Measurements from ENCODE around the gene MIX23.

The MIX23 gene

GRCh38 chr3:122343654-122344053 lies 39.4 kb downstream of the MIX23 start:
- no peak for DNase-seq

GRCh38 chr3:122342803-122343202 lies 40.2 kb downstream of the MIX23 start:
- DNase-seq: no peak

- DNase-seq: no peak
Observed at GRCh38 chr3:122332551-122332950, 50.5 kb downstream of the MIX23 start.

- DNase-seq: no peak
Observed at GRCh38 chr3:122331886-122332285, 51.1 kb downstream of the MIX23 start.

GRCh38 chr3:122325769-122326168 lies 57.3 kb downstream of the MIX23 start:
- no peak for DNase-seq

GRCh38 chr3:122324871-122325323 lies 58.1 kb downstream of the MIX23 start, which contains the start of gene CSTA:
TSS of gene CSTA (plus strand) at chr3:122325248. CDS start at chr3:122325293, 45 bp downstream.
- DNase-seq: no peak

GRCh38 chr3:122322095-122323075 lies 60.6 kb downstream of the MIX23 start:
- no peak for DNase-seq

- no peak for DNase-seq
Observed at GRCh38 chr3:122318620-122319019, 64.4 kb downstream of the MIX23 start.

GRCh38 chr3:122316368-122316767 lies 66.7 kb downstream of the MIX23 start:
- no peak for DNase-seq

GRCh38 chr3:122315619-122316018 lies 67.4 kb downstream of the MIX23 start:
- no peak for DNase-seq

- no peak for DNase-seq
Observed at GRCh38 chr3:122314228-122314876, 68.7 kb downstream of the MIX23 start.

- no peak for DNase-seq
Observed at GRCh38 chr3:122313281-122313680, 69.8 kb downstream of the MIX23 start.

GRCh38 chr3:122312826-122313225 lies 70.2 kb downstream of the MIX23 start:
- DNase-seq: no peak

GRCh38 chr3:122310361-122310760 lies 72.7 kb downstream of the MIX23 start:
- DNase-seq: no peak

Data from NCI-H1694 treated with DMSO at 0.1 percent for 48 hours (cell line).